B cell (primary cell): ENCODE measurements around the gene PPARG.

Experiments used
- CTCF ChIP-seq: fragments of 200-600 bp; IDR thresholded peaks from one replicate; pipeline ENCODE4 v1.8.0; 2022; ENCODE audit warnings: antibody characterized with exemption, mild to moderate bottlenecking
- EZH2 ChIP-seq: IDR thresholded peaks from 2 replicates; pipeline ENCODE4 v1.6.1; 2012; ENCODE audit warnings: borderline replicate concordance, low read depth, mild to moderate bottlenecking, moderate library complexity, low read length; ENCODE audit not compliant: insufficient read depth, poor library complexity, severe bottlenecking

- TF ChIP-seq CTCF (no peak), EZH2 (no peak)
Measured at GRCh38 chr3:12356175-12356574, 67.3 kb downstream of the PPARG start.
